NCI-H345 (cell line): ENCODE results near the gene NCKAP1.

Experiments
- DNase-seq: peaks from one replicate; lab custom pipeline; 2025; lab: John Stamatoyannopoulos, UW

The NCKAP1 gene

DNA sequence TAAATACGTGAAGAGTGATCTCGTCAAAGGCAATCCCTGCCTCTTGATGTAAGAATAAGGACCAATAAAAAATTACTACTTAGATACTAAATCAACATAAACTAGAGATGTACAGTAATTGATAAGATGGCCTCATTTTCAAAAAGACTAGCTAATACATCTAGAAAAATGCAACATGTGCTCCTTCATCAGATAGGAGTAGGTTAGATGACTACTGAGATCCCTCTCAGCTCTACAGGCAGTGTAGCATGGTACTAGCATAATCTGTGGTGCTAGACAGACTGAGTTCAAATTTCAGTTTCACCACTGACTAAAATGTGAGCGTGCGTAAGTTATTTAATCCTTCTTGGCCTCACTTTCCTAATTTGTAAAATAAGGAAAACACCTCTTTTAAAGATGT lies 89.2 kb downstream of the NCKAP1 start:
- no peak for DNase-seq

DNA sequence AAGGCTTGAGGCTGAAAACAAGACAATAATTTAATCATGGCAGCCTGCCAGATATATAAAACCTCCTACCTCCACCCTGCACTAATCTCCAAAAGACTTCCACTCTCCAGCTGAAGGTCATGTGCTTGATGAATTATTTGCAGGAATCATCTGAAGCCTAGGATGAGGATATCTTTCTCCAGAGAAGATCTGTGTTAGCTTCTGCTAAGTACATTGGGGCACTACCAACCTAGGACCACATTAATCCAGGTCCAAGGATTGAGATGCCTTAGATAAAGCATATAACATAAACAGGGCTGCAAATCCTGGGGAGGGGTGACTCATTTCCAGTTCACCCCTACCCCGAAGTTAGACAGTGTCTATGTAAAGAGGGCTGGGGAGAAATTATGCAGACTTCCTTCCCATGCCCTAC lies 91.3 kb downstream of the NCKAP1 start:
- peak; percentile 45 for DNase-seq

DNA sequence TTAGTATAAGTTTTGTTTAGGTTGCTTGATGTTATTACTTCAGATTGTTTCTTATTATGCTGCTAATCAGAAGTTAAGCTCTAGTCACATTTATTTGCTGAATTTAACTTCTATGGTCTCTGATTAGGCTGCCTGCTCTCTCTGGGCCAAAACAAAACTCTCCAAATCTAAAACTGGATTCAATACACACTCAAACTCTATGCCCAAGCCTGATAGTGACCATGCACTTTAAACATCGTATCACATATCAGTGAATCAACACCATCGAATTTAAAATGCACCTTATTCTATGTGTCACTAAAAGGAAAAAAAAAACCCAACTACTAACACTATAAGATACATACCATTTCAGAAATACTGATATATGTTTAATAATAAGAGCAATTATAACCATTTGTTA lies 94.9 kb downstream of the NCKAP1 start:
- DNase-seq: no peak

DNA sequence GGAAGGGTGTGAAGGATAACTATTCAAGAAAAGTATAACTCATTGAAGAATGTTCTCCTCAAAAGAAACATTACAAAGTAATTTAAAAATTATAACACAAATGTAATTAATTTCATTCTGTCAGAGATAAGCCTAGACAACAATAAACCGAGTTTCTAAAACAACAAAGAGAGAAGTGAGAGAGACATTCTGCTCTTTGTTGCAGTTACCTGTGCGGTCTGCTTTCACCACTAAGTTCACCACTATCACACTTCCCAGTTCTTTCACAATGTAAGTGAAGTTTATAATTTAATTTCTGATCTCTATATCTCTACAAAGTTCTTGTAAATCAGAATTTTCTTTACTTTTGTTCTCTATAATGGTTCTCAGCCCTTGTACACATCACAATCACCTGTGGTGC lies 95.5 kb downstream of the NCKAP1 start:
- DNase-seq: no peak

DNA sequence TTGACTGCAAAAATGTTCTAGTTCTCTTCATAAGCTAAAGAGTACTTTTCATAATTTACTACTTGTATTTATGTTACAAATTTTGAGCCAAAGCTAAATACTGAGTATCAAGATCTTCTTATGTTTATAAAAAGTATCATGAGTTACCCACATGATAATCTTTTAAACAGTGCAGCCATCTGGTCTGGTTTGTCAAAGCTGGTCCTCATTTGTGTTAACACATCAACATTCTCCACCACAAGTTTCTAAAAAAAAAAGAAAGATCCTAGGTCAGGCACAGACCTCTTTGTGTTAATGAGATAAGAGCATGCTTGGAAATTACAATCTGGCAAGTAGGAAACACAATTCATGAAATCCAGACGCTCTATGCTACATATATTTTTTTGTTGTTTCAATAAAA lies 96.3 kb downstream of the NCKAP1 start:
- no peak for DNase-seq

DNA sequence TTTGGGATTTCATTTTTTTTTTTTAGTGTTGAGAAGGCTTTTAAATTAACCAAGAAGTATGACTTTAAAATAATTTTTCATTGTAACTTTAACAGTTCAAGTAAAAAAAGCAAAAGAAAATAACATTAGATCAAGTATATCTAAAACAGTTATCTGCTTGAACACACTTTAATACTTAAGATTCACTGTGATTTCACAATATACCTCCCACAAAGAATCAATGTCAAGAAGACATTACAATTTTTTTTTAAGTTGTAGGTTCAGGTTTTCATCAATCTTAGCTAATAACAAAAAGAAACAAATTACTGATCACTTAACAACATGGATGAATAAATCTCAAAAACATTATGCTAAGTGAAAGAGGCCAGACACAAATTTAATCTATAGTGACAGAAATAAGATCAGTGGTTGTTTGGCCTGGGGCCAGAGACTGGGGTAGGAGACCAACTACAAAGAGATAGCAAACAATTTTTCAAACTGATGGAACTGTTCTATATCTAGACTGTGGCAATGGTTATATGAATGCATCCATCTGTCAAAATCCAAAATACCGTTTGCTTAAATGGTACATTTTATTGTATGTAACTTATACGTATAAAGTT lies 97.0 kb downstream of the NCKAP1 start:
- DNase-seq: peak; percentile 7

DNA sequence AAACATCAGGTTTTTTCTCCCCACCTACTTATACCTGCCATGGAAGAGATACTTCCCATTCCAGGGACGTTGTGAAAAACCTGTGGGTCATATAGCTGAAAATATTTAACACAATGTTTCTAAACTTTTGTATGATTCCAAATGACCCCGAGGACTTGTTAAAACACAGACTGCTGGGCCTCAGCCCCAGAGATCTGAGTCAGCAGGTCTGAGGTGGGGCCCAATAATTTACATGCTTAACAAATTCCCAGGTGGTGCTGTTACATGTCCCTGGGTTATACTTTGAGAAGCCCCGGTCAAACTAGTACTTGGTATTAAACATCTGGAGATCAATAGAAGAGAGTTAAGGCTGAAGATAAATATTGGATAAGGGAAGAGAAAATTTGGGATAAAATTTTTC lies 100.4 kb downstream of the NCKAP1 start:
- DNase-seq: no peak

DNA sequence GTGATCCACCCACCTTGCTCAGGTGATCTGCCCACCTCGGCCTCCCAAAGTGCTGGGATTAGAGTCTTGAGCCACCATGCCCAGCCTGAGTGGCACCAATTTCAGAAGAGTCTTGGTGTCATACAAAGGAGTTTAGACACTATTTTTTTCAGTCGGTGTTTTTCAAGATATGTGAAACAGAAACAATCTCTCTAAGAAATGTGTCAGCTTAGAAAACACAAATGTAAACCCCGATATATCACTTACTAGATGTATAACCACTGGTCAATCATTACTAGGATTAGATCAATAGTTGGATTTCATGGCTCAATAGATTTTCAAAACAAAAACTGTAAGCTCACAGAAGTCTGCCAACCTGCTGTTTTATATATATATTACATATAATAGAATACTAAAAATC lies 104.6 kb downstream of the NCKAP1 start:
- no peak for DNase-seq

DNA sequence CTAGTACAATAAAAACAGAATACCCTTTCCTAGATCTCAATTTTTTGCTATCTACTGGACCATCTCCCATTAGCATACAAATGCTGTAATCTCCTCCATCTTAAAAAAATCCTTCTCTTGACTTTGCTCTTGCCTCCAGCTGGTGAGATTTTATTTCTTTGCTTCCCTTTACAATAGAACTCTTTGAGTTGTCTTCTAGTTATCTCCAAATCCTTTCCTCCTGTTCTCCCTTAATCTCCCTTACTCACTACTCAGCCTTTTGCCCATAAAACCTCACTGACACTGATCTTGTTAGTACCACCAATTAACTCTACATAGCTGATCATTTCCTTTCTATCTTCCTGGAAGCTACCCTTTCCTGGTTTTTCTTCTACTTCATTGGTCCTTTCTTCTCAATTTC lies 108.3 kb downstream of the NCKAP1 start:
- DNase-seq: no peak

DNA sequence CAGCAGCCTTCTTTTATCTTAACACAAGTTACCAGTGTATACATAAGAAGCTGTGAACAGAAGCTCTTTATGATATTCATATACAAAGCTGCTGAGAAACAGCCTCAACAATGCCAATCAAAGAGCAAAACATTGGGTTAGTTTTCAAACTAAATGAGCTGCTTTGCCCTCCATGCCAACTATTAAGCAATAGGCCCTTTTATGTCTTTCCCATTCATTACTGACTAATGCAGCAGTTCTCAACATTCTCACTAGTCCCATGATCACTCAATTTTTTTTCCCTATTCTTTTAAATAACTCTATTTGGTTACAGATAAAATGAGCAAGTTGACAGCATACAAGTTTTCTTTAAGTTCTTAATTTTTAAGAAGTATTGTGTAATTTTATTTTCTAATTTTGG lies 114.0 kb downstream of the NCKAP1 start:
- no peak for DNase-seq

DNA sequence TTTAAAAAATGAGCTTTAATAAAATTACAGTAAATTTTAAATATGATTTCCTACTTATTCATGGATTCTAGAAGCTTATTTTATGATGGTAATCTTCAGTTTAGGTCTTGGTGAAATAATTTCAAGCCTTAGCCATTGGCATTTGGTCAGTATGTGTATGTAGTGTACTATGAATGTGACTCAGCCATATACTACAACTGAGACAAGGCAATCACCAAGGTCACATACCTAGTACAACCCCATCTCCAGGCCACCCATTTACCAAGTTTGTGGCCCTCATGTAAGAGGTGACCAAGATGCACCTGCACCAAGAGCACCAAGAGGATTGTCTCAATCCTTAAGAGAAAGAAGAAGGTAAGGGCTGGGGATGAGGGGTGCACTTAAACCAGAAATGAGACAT lies 117.0 kb downstream of the NCKAP1 start:
- no peak for DNase-seq

DNA sequence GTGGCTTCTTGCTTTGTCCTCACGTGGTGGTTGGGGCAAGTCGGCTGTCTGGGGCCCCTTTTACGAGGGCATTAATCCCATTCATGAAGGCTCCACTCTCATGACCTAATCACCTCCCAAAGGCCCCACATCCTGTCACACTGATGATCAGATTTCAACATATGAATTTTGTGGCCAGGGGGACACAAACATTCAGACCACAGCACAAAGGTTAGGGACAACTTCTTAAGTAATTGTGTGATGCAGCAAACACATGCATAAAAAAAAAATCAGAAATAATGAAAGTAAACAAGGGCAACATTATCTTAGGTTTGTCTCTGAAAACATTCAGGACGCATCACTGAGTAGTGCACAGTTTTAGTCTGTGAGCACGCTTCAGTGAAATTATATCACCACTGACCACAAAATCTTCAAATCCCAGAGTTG lies 117.6 kb downstream of the NCKAP1 start:
- DNase-seq: no peak

DNA sequence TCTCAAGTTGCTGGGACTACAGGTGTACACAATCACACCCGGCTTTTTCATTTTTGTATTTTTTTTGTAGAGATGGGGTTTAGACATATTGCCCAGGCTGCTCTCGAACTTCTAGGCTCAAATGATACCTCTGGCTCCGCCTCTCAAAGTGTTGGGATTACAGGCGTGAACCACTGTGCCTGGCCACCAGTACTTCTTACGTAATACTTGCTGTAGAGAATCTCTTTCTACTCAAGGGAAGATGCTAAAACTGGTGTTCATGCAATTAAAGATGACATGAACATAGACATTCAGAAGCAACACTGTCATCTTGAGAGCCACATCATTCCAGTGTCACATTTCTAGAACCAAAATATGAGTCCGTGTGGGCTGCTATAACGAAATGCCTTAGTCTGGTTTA lies 118.2 kb downstream of the NCKAP1 start:
- DNase-seq: no peak

DNA sequence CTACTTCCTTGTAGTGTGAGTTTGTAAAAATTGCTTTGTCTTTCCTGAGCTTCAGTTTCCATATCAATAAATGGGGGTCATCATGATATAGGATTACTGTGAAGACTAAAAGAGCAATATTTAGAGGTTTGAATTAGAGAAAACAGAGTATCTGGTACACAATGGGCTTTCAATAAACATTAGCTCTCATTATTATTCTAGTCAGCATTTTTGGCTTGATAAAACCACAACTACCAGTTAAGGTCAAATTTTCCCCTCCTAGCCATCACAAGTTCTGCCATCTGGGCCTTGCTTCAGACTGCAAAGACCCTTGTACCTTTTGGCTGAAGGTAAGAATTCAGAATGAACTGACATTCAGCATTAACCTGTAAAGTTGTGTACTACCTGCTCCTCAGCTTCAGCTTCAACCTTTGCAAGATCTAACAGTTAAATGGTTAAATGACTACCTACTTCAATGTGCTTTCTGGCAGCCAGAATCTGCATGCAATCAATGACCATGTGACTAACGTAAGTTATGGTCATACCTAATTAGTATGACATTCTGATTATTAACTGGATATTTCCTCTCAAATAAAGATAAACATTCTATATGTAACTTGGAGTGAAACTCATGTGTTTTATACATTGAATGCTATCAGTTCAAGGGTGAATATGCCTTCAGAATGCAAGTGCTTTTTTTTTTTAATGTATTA lies 119.2 kb downstream of the NCKAP1 start:
- DNase-seq: no peak

DNA sequence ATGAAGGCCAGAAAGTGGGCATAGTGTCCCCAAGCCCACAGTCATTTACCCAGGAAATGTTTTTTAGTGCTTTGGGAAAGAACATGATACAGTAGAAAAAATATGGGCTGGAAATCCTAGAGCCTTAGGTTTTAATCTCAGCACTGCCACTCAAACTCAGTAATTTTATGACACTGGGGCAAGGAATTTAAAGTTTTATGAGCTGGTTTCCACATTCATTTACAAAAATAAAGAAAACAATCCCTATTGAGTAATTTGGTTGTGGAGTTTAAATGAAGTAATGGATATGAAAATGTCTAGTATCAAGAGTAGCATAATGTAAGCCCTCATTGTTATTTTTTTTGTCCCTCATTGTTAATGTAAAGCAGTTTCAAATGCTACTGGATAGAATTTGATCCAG lies 120.3 kb downstream of the NCKAP1 start:
- DNase-seq: no peak

DNA sequence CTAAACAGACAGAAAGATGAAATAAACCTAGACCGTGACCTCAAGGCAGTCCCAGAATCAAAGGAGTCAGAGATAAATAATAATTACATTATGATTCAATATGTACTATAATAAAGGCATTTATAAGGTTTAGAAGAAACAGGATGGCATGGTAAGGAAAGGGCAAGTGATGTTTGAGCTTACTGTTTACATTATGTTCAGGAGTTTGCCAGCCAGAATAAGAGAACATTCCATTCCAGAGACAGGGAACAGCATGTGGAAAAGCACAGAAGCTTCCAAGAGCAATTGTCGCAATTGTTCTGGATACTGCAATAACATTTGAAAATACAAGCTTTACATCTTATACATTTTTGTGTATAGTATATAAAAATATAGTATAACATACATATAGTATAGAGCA lies 121.8 kb downstream of the NCKAP1 start:
- no peak for DNase-seq

DNA sequence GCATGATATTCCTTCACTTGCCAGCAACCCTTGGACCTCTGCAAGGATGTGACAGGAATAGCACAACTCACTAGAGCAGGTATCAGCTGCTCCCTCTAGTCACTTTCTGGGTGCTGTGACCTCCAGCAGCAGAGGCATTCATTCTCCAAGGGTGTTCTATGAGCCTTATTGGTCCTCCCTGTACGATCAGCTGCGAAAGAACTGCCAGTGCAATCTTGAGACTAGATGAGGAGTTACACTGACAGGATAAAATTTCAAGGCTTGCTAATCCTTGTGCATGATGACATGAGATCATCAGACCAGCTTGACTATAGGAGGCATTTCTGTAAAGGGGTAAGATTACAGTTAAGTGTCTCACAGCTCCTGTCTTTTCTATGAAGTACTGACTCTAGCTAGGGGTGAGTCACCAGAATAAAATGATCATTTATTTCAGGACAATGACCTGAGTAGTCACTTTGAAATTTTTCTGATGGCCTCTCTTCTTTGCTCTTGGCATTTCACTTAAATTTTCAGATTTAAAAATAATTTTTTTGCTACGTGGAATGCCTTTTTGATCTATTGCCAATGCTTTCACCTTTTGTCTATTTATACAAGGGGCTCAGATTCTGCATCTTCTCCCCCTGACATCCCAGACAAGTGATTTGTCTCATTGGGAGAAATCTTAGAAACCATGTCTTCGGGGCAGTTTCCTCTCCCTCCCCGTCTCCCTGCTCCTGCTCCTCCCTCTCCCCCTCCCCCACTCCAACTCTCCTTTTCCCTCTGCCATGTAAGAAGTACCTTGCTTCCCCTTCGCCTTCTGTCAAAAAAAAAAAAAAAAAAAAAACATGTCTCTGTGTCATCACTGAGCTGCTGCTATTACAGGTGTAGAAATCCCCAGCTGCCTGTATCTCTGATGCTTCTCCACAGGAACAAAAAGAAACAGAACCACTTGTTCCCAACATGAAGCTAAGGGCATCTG lies 122.6 kb downstream of the NCKAP1 start:
- peak; percentile 6 for DNase-seq

DNA sequence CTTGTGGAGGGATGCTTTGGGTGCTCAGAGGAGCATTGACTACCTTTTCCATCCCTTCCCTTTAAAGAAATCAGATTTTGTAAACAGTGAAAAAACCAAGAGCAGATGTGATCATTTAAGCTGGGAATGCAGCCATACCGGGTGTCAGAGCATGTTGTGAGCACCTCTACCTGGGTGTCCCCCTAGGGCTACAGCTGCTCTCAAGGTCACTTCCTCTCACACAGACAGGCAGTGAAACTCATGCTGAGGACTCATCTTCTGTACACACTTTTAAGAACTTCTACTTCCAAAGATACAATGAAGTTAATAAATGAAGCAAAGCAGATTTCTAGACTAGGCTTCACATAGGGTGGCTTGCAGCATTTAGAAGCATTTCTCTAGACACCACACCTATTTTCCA lies 123.4 kb downstream of the NCKAP1 start:
- DNase-seq: no peak

DNA sequence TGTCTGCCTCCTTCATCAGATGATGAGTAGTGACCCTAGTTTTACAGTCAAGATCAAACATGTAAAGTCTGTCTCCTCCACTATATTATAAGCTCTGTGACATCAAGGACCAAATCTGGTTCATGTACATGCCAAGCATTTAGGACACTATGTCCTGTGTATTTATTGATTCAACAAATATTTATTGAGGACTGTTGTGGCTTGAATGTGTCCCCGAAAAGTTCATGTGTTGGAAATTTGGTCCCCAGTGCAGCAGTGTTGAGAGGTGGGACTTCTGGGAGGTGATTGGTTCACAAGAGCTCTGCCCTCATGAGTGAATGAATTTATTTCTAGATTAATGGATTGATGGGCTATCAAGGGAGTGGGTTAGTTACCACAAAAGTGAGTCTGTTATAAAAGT lies 125.2 kb downstream of the NCKAP1 start:
- DNase-seq: no peak

DNA sequence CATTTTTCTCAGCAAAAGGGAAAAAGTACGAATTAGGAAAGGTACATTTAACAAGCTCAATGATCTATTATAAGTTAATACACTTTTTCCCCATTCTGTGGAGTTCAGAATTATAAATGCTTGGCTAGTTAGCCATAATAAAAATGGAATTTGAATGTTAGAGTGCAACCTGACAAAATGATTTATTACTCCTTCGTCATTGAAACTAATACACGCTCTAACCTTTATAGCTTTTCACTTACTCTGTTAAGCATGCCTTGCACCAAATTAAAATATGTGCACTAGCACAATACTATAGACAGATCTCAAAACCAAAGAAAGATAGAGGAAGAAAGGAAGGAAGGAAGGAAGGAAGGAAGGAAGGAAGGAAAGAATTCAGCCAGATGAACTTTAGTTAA lies 125.7 kb downstream of the NCKAP1 start:
- DNase-seq: no peak

DNA sequence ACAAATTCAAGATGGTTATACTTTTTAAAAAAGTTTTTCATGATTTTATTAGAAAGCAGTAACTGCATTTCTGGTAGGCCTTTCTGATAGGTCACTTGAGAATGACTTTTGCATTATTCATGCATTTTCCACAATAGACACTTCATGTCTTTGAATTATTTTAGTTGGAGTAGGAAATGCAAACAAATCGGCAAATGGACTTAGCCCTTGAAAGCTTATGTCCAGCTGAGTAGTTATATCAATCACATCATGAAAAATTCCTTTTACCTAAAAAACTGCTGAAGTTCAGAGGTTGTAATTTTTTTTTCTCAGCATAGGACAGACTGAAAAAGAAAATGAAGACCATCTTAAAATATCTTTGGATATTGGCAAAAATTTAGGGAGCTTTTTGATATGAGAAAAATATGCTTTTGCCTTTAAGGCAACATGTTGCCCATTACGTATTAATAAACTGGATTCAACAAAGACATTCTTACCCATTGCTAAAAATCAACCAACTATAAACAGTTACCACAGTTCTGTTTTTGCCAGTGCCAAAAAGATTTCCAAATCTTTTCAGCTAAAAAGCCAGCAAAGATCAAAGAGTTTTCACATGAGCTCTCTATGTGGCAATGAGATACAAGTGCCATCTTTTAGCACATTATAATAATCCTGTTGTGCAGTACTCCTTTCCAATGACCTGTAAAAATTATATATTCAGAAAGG lies 126.3 kb downstream of the NCKAP1 start:
- no peak for DNase-seq

DNA sequence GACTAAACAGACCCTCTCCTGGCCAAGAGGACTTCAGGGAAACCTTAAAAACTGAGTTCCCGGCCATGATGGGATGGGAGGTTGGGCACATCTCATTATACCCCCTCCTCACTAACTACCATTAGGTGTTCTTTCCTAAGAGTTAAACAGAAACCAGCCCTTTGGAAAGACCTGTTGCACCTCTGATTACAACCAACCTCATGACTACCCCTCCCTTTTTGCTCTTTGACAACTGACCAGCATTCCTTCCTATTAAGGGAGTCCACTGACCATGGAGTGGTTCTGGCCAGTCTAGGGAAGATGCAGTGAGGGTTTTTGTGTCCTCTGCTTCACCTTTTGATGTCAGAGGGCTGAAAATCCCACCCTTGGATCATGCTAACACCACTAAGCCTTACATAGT lies 127.3 kb downstream of the NCKAP1 start:
- no peak for DNase-seq
